Fibroblast of lung (primary cell): ENCODE measurements around the gene LSAMP. TPM values are rescaled to one million over a fixed set of nuclear protein-coding genes. Genes with fewer than 3 reads are reported as not detected.

Experiments used
- DNase-seq, 2 donors: peaks; one replicate each; pipeline versions ENCODE4 v3.0.0 to v3.0.0-alpha.2; 2010; ENCODE audit warnings: low read depth in 2 of 2
- H2AFZ ChIP-seq: 2 replicates; pipeline ENCODE4 v1.5.1; 2012; ENCODE audit warnings: low read length, control low read depth, inconsistent platforms
- H3K27ac ChIP-seq: 2 replicates; pipeline ENCODE4 v1.5.1; 2011; ENCODE audit warnings: low read length, control low read depth; ENCODE audit not compliant: insufficient read depth
- H3K27me3 ChIP-seq: 2 replicates; pipeline ENCODE4 v1.5.1; 2011; ENCODE audit warnings: mild to moderate bottlenecking, low read length; ENCODE audit not compliant: control insufficient read depth, insufficient read depth
- H3K36me3 ChIP-seq: 2 replicates; pipeline ENCODE4 v1.5.1; 2011; ENCODE audit warnings: low read length; ENCODE audit not compliant: control insufficient read depth, insufficient read depth
- H3K4me1 ChIP-seq: 2 replicates; pipeline ENCODE4 v1.5.1; 2011; ENCODE audit warnings: low read length; ENCODE audit not compliant: control insufficient read depth, insufficient read depth; ENCODE audit errors: extremely low read depth
- H3K4me2 ChIP-seq: 2 replicates; pipeline ENCODE4 v1.5.1; 2011; ENCODE audit warnings: low read length, control low read depth; ENCODE audit not compliant: insufficient read depth; ENCODE audit errors: extremely low read depth
- H3K4me3 ChIP-seq, 4 experiments: fragments of 200-600 bp in 1 of 4; sonication (generic) in 1 of 4; replicated peaks in 1 of 4; 2 replicates each; pipeline ENCODE4 v1.5.1; 2011 to 2016; ENCODE audit warnings: low read length in 4 of 4, low read depth in 3 of 4, mild to moderate bottlenecking in 3 of 4, control low read depth in 2 of 4, inconsistent platforms in 1 of 4, mixed read lengths in 1 of 4; ENCODE audit not compliant: insufficient read depth in 1 of 4; ENCODE audit errors: control extremely low read depth in 1 of 4
- H3K79me2 ChIP-seq: 2 replicates; pipeline ENCODE4 v1.5.1; 2012; ENCODE audit warnings: mild to moderate bottlenecking, low read length, inconsistent platforms; ENCODE audit not compliant: control insufficient read depth, insufficient read depth
- H3K9ac ChIP-seq: 2 replicates; pipeline ENCODE4 v1.5.1; 2011; ENCODE audit warnings: mild to moderate bottlenecking, low read length, control low read depth; ENCODE audit not compliant: insufficient read depth
- H3K9me3 ChIP-seq: 2 replicates; pipeline ENCODE4 v1.5.1; 2012; ENCODE audit warnings: low read depth, low read length; ENCODE audit not compliant: control insufficient read depth, insufficient read depth
- H4K20me1 ChIP-seq: 2 replicates; pipeline ENCODE4 v1.5.1; 2011; ENCODE audit warnings: low read length; ENCODE audit not compliant: control insufficient read depth, insufficient read depth; ENCODE audit errors: extremely low read depth
- EZH2 ChIP-seq: IDR thresholded peaks from 2 replicates; pipeline ENCODE4 v1.5.1; 2012; ENCODE audit warnings: low read length, control low read depth, mild to moderate bottlenecking; ENCODE audit errors: missing control alignments
- polyA plus RNA-seq, 2 donors: library from polyadenylated mRNA; depleted of rRNA in 1 of 2; stranded (reverse) in 1 of 2; unstranded in 1 of 2; fragments of >200 nt; gene quantifications; 2 replicates each; pipeline ENCODE4 v1.2.1, GENCODE V29; 2011 to 2012; ENCODE audit warnings: missing spikeins in 1 of 2
- total RNA-seq: library from RNA; depleted of rRNA; stranded (reverse); fragments of >200 nt; gene quantifications from 2 replicates; pipeline ENCODE4 v1.2.1, GENCODE V29; 2014
- TF ChIP-seq, protein P1 (sequence below), 2 donors: IDR thresholded peaks in 1 of 2; conservative IDR thresholded peaks in 1 of 2; 1 replicate in 1 of 2; 2 replicates in 1 of 2; pipeline ENCODE4 v1.5.1; 2011 to 2012; ENCODE audit warnings: low read length in 2 of 2, control low read depth in 1 of 2, inconsistent platforms in 1 of 2, low read depth in 1 of 2, mild to moderate bottlenecking in 1 of 2

Gene LSAMP
- total and polyA plus RNA-seq, 2 donors (not counting 1 experiment from before 2014, with no cell fraction given) = 4.8 to 5.9 TPM

DNA sequence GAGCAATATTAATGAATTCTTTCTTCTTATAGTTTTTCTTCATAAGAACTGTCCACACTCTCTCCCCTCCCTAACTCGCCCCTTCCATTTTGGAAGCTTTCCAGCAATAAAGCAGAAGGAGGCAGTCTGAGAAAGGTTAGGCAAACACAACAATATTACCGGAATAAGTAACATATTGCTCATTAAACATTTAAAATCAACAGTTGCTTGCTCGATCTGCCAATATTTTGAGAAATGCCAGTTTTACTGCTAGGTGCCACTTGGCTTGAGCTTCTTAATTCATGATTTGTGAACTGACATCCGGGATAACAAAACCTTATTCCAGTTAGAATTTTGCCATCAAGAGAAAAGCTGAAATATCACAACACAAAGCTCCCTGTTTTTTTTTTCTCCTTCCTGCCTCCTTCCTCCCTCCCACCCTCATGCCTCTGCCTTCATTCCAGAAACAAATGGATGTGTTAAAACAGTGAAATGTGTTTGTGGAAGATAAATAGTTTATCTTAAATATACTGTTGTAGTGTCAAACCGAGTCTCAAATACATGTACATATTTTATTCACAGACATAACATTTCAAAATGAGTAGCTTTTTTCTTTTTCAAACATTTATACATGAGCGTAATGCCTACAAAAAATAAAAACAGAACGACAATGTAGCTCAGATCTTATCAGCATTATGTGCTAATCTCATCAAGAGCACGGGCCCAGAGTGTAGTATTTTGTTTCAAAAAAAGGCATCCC, 568.2 kb downstream of the LSAMP start:
- Histone ChIP-seq H3K79me2 (no peaks in the 10 kb centered on the region), H3K36me3 (no peaks in the 10 kb centered on the region), H3K27ac (no peak overlapping the region), H3K4me2 (no peak overlapping the region), H3K4me1 (no peaks in the 10 kb centered on the region), H4K20me1 (no peaks in the 10 kb centered on the region), H3K9ac (no peak overlapping the region), H3K27me3 (no peaks in the 10 kb centered on the region), H3K4me3 (peak overlapping the region in 2 of 4 experiments; percentile 34 to 45), H3K9me3 (no peaks in the 10 kb centered on the region), H2AFZ (no peak overlapping the region)
- TF ChIP-seq, protein P1, sequence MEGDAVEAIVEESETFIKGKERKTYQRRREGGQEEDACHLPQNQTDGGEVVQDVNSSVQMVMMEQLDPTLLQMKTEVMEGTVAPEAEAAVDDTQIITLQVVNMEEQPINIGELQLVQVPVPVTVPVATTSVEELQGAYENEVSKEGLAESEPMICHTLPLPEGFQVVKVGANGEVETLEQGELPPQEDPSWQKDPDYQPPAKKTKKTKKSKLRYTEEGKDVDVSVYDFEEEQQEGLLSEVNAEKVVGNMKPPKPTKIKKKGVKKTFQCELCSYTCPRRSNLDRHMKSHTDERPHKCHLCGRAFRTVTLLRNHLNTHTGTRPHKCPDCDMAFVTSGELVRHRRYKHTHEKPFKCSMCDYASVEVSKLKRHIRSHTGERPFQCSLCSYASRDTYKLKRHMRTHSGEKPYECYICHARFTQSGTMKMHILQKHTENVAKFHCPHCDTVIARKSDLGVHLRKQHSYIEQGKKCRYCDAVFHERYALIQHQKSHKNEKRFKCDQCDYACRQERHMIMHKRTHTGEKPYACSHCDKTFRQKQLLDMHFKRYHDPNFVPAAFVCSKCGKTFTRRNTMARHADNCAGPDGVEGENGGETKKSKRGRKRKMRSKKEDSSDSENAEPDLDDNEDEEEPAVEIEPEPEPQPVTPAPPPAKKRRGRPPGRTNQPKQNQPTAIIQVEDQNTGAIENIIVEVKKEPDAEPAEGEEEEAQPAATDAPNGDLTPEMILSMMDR (conservative IDR thresholded peaks at IDR 0.05 in 1 of 2, IDR thresholded peaks at IDR 0.05 in 1 of 2; ENCODE audit: low read depth in 1 of 2, low read length in 2 of 2) = no peak
- TF ChIP-seq EZH2 = no peak
- peak in 1 of 2 donors; percentile 2 for DNase-seq

DNA sequence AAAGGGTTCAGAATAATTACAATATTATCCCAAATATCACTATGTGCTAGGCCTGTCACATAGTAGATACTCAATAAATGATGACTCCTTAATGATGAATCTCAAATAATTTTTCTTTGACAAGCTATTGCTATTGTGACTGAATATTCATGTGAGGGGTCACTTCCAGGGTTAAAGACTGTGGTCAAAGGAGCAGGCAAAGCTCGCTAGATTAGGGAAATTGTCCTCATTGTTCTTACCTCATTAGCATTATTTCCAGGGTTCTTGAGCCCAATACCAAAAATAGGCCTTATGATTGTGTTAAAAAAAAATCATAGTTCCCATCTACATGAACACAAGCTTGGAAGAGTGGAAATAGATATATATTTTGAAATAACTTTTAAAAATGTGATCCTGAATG, 569.8 kb downstream of the LSAMP start:
- no peak for DNase-seq
- Histone ChIP-seq H3K36me3 (no peaks in the 10 kb centered on the region), H3K27me3 (no peaks in the 10 kb centered on the region), H3K79me2 (no peaks in the 10 kb centered on the region), H3K4me3 (no peak overlapping the region), H3K9ac (no peak overlapping the region), H3K27ac (no peak overlapping the region), H3K9me3 (no peaks in the 10 kb centered on the region), H4K20me1 (no peaks in the 10 kb centered on the region), H2AFZ (no peak overlapping the region), H3K4me1 (no peaks in the 10 kb centered on the region), H3K4me2 (no peak overlapping the region)
- TF ChIP-seq, protein P1 (conservative IDR thresholded peaks at IDR 0.05 in 1 of 2, IDR thresholded peaks at IDR 0.05 in 1 of 2; ENCODE audit: low read depth in 1 of 2, low read length in 2 of 2) = no peak
- TF ChIP-seq EZH2 = no peak

GRCh38 chr3:115871735-115872134, 573.6 kb downstream of the LSAMP start:
- H3K9me3 ChIP-seq = no peaks in the 10 kb centered on the region
- H3K9ac ChIP-seq = no peak overlapping the region
- H3K27me3 ChIP-seq = no peaks in the 10 kb centered on the region
- H4K20me1 ChIP-seq = no peaks in the 10 kb centered on the region
- H3K4me2 ChIP-seq = no peak overlapping the region
- H3K79me2 ChIP-seq = no peaks in the 10 kb centered on the region
- no peak overlapping the region for H3K4me3 ChIP-seq
- H2AFZ ChIP-seq = no peak overlapping the region
- TF ChIP-seq EZH2 = no peak
- TF ChIP-seq, protein P1 (conservative IDR thresholded peaks at IDR 0.05 in 1 of 2, IDR thresholded peaks at IDR 0.05 in 1 of 2; ENCODE audit: low read depth in 1 of 2, low read length in 2 of 2) = no peak
- no peaks in the 10 kb centered on the region for H3K36me3 ChIP-seq
- H3K27ac ChIP-seq = no peak overlapping the region
- no peak for DNase-seq
- no peaks in the 10 kb centered on the region for H3K4me1 ChIP-seq
